Endothelial cell of umbilical vein (primary cell): ENCODE data around the gene KNTC1. TPM values are rescaled to one million over a fixed set of nuclear protein-coding genes. Genes with fewer than 3 reads are reported as not detected.

Experiments
- BruUV-seq: library from RNA; stranded (reverse); fragments of 400-500 nt; replicated peaks from 2 replicates; lab custom pipeline; 2021; lab: Mats Ljungman, UMichigan
- CTCF ChIA-PET: fragments of 300-600, 350-600 bp; sonication (Branson Sonifier 250); formaldehyde crosslinking; loops from one replicate; lab custom pipeline; 2021; ENCODE audit warnings: antibody characterized with exemption, inconsistent platforms; lab: Charles Lee
- POLR2A ChIA-PET: fragments of 300-600, 350-600 bp; sonication (Branson Sonifier 250); formaldehyde crosslinking; loops from one replicate; lab custom pipeline; 2021; ENCODE audit warnings: antibody characterized with exemption, inconsistent platforms; lab: Charles Lee
- DNase-seq: peaks from one replicate; pipeline ENCODE4 v3.0.0-alpha.2; 2011; ENCODE audit warnings: low read depth, low spot score
- FAIRE-seq: peaks from 2 replicates; lab custom pipeline; 2011; peaks lifted over from hg19 to GRCh38; lab: Jason Lieb, UNC
- H2AFZ ChIP-seq: 2 replicates; pipeline ENCODE4 v1.6.0; 2012; ENCODE audit warnings: low read depth, low read length, control low read depth, inconsistent platforms
- H3K27ac ChIP-seq: 2 replicates; pipeline ENCODE4 v1.5.1; 2011; ENCODE audit warnings: low read depth, mild to moderate bottlenecking, control low read depth, low read length, moderate library complexity; ENCODE audit not compliant: insufficient read depth
- H3K27me3 ChIP-seq, 2 experiments: 2 replicates each; pipeline versions ENCODE4 v1.6.0 to v1.6.1; 2011; ENCODE audit warnings: low read length in 2 of 2, mixed read lengths in 1 of 2; ENCODE audit not compliant: control insufficient read depth in 2 of 2, insufficient read depth in 2 of 2
- H3K36me3 ChIP-seq, 2 experiments: 2 replicates in 1 of 2; 3 replicates in 1 of 2; pipeline ENCODE4 v1.5.1; 2011; ENCODE audit warnings: low read length in 2 of 2, mild to moderate bottlenecking in 1 of 2, moderate library complexity in 1 of 2; ENCODE audit not compliant: control insufficient read depth in 2 of 2, insufficient read depth in 2 of 2; ENCODE audit errors: extremely low read depth in 1 of 2
- H3K4me1 ChIP-seq: 3 replicates; pipeline ENCODE4 v1.5.1; 2011; ENCODE audit warnings: mild to moderate bottlenecking, low read length; ENCODE audit not compliant: control insufficient read depth, insufficient read depth; ENCODE audit errors: extremely low read depth
- H3K4me2 ChIP-seq: 2 replicates; pipeline ENCODE4 v1.6.1; 2011; ENCODE audit warnings: low read length, control low read depth, mixed read lengths; ENCODE audit not compliant: insufficient read depth
- H3K4me3 ChIP-seq, 3 experiments: fragments of 200-600 bp in 1 of 3; sonication (generic), shearing (Covaris generic) in 1 of 3; replicated peaks in 1 of 3; 2 replicates each; pipeline ENCODE4 v1.5.1; 2011 to 2016; ENCODE audit warnings: control low read depth in 3 of 3, low read length in 3 of 3, mild to moderate bottlenecking in 2 of 3, inconsistent platforms in 1 of 3, low read depth in 1 of 3, moderate library complexity in 1 of 3; ENCODE audit not compliant: insufficient read depth in 1 of 3
- H3K79me2 ChIP-seq: 2 replicates; pipeline ENCODE4 v1.6.0; 2012; ENCODE audit warnings: low read length, inconsistent platforms; ENCODE audit not compliant: control insufficient read depth, insufficient read depth
- H3K9ac ChIP-seq: replicated peaks from 2 replicates; pipeline ENCODE3; 2011; ENCODE audit warnings: low read length, control low read depth; ENCODE audit not compliant: insufficient read depth; ENCODE audit errors: extremely low read depth
- H3K9me1 ChIP-seq: replicated peaks from 3 replicates; pipeline ENCODE4 v1.6.0; 2011; ENCODE audit warnings: mild to moderate bottlenecking, low read length; ENCODE audit not compliant: control insufficient read depth, insufficient read depth; ENCODE audit errors: extremely low read depth
- H3K9me3 ChIP-seq: replicated peaks from 2 replicates; pipeline ENCODE4 v1.5.1; 2012; ENCODE audit warnings: low read length, inconsistent platforms; ENCODE audit not compliant: control insufficient read depth, insufficient read depth
- H4K20me1 ChIP-seq: replicated peaks from 2 replicates; pipeline ENCODE3; 2011; ENCODE audit warnings: mild to moderate bottlenecking, low read length; ENCODE audit not compliant: control insufficient read depth, insufficient read depth; ENCODE audit errors: extremely low read depth
- CTCF ChIP-seq, 2 donors: IDR thresholded peaks; 1 replicate in 1 of 2; 2 replicates in 1 of 2; pipeline ENCODE4 v1.5.1; 2011; ENCODE audit warnings: low read length in 2 of 2, mild to moderate bottlenecking in 2 of 2, moderate library complexity in 2 of 2, control low read depth in 1 of 2, inconsistent platforms in 1 of 2, low read depth in 1 of 2; ENCODE audit not compliant: insufficient read depth in 1 of 2; ENCODE audit errors: extremely low read depth in 1 of 2
- EZH2 ChIP-seq: IDR thresholded peaks from 2 replicates; pipeline ENCODE4 v1.6.1; 2012; ENCODE audit warnings: borderline replicate concordance, low read depth, mild to moderate bottlenecking, moderate library complexity, low read length, inconsistent platforms; ENCODE audit not compliant: severe bottlenecking
- FOS ChIP-seq: IDR thresholded peaks from 2 replicates; pipeline ENCODE4 v1.6.1; 2011; ENCODE audit warnings: mild to moderate bottlenecking, low read length, moderate library complexity, borderline replicate concordance; ENCODE audit not compliant: insufficient read depth
- GATA2 ChIP-seq: IDR thresholded peaks from 2 replicates; pipeline ENCODE4 v1.7.0; 2011; ENCODE audit warnings: low read depth, mild to moderate bottlenecking, moderate library complexity, mixed read lengths, low read length; ENCODE audit not compliant: insufficient read length, insufficient read depth
- JUN ChIP-seq: IDR thresholded peaks from 2 replicates; pipeline ENCODE4 v1.6.1; 2011; ENCODE audit warnings: borderline replicate concordance, low read depth; ENCODE audit not compliant: insufficient read length, insufficient read depth
- MAX ChIP-seq: IDR thresholded peaks from 2 replicates; pipeline ENCODE4 v1.6.1; 2011; ENCODE audit not compliant: insufficient read depth, insufficient read length
- MYC ChIP-seq: IDR thresholded peaks from one replicate; pipeline ENCODE4 v1.6.1; 2011; ENCODE audit warnings: mild to moderate bottlenecking, low read depth, low read length
- POLR2A ChIP-seq: IDR thresholded peaks from 2 replicates; pipeline ENCODE4 v1.6.1; 2012; ENCODE audit warnings: low read depth, mild to moderate bottlenecking, control low read depth, low read length
- POLR2AphosphoS5 ChIP-seq: IDR thresholded peaks from 2 replicates; pipeline ENCODE4 v1.6.1; 2012; ENCODE audit warnings: low read depth, mild to moderate bottlenecking, control low read depth, low read length, moderate library complexity; ENCODE audit not compliant: insufficient read depth
- dilution Hi-C: fragments of 300-500 bp; cut with MboI; formaldehyde crosslinking; loops from one replicate; pipeline ENCODE4 v1.15.0; 2019; ENCODE audit warnings: low sequenced_read_pairs; ENCODE audit not compliant: extremely low pct_ligation_motif_present
- intact Hi-C: fragments of 100-400 bp; cut with micrococcal nuclease; formaldehyde crosslinking; loops from one replicate; pipeline ENCODE4 v1.10.0; 2022
- polyA plus RNA-seq, 4 experiments: library from polyadenylated mRNA; depleted of rRNA in 3 of 4; stranded (reverse) in 3 of 4; unstranded in 1 of 4; fragments of >200 nt; gene quantifications; 2 replicates each; pipeline versions ENCODE4 v1.2.1 to v1.2.3, GENCODE V29; 2011 to 2012; ENCODE audit warnings: missing spikeins in 1 of 4
- total RNA-seq: library from RNA; stranded (reverse); gene quantifications from 2 replicates; pipeline ENCODE4 v1.2.3, GENCODE V29; 2021

Gene KNTC1
- total and polyA plus RNA-seq, 2 donors (not counting 3 experiments of a cell fraction or from before 2014, with no cell fraction given) = 15.5 to 52.9 TPM

DNA sequence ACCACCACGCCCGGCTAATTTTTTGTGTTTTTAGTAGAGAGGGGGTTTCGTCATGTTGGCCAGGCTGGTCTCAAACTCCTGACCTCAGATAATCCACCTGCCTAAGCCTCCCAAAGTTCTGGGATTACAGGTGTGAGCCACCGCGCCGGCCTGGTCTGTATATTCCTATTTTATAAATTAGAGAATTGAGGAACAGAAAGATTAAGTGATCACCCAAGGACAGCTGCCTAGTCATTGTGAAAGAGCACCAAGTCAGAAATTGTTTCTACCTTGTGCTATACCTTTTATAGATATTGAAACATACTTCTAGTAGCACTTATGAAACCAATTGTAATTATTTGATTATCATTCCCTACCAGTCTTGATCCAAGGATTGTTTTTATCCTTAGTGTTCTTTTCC, 1.9 kb downstream of the KNTC1 start:
- dilution Hi-C loops = no loop called here
- FAIRE-seq (no peak), DNase-seq (no peak)
- TF ChIP-seq MYC (no peak), FOS (no peak), EZH2 (no peak), POLR2AphosphoS5 (no peak), GATA2 (no peak), MAX (no peak), JUN (no peak), CTCF (IDR thresholded peaks at IDR 0.05; ENCODE audit: extremely low read depth in 1 of 2, insufficient read depth in 1 of 2, low read depth in 1 of 2, low read length in 2 of 2) (no peak), POLR2A (no peak)
- POLR2A ChIA-PET = no interaction called here
- Histone ChIP-seq H3K9me3 (no peaks in the 10 kb centered on the region), H3K27me3 (no peaks in the 10 kb centered on the region), H3K9ac (no peak overlapping the region), H3K4me2 (no peak overlapping the region), H3K79me2 (peaks cover 58% of the 10 kb centered on the region), H3K9me1 (no peaks in the 10 kb centered on the region), H4K20me1 (peaks cover 5% of the 10 kb centered on the region), H3K27ac (no peak overlapping the region), H3K36me3 (peaks cover 0 to 5% of the 10 kb centered on the region in 2 experiments), H3K4me3 (no peak overlapping the region), H3K4me1 (peaks cover 13% of the 10 kb centered on the region), H2AFZ (no peak overlapping the region)
- intact Hi-C loops = no loop called here
- no TSS peak for BruUV-seq
- CTCF ChIA-PET = no interaction called here
